ENCODE data around the gene BZW1.
A peak's percentile ranks its signal among the peaks of the same experiment; 100 is the strongest.

The BZW1 gene

DNA sequence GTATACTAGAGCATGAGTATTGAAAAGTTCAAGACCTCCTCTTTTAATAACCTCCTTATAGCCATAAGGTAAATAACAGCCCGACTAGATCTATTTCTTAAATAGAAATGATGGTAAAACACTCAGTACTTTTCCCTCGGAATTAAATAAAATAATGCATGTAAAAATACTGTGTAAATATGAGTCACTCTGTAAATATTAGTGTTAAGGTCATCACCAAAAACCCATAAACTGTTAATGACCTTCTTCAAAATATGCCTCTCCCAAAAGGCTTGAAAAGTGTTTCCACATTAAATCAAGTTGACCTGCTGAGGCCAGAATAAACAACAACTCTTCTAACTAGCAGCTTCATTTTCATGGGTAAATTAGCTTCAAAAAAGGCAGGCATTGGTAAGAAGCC, 25.3 kb upstream of the BZW1 start:
- H3K4me3 ChIP-seq (ENCODE audit: low read depth, low read length): no peak overlapping the region
- no peak for DNase-seq (ENCODE audit: low read depth)

DNA sequence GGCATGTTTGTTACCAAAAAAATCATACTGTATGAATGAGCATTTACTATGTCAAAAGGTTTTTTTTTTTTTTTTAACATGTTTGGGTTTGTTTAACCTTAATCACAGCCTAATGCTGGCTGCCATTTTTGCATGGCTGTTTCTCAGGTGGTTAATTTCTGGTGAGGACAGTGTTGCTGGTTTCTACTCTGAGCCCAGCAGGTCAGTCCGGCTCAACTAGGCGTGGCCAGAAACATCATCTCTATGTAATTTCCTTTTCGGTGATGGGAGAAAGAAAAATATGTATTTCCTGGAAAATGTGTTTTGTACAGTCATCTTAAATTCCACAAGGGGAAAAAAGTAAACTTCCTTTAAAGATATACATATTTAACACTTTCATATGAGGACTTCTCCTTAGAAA, 24.9 kb upstream of the BZW1 start:
- TF ChIP-seq MYC (IDR thresholded peaks at IDR 0.05; ENCODE audit: low read depth, low read length): no peak
- TF ChIP-seq POLR2A (IDR thresholded peaks at IDR 0.05; ENCODE audit: extremely low read depth, insufficient read length): no peak
- TF ChIP-seq, protein P1, sequence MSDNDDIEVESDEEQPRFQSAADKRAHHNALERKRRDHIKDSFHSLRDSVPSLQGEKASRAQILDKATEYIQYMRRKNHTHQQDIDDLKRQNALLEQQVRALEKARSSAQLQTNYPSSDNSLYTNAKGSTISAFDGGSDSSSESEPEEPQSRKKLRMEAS (IDR thresholded peaks at IDR 0.05; ENCODE audit: low read depth, low read length): no peak
- TF ChIP-seq, protein P2, sequence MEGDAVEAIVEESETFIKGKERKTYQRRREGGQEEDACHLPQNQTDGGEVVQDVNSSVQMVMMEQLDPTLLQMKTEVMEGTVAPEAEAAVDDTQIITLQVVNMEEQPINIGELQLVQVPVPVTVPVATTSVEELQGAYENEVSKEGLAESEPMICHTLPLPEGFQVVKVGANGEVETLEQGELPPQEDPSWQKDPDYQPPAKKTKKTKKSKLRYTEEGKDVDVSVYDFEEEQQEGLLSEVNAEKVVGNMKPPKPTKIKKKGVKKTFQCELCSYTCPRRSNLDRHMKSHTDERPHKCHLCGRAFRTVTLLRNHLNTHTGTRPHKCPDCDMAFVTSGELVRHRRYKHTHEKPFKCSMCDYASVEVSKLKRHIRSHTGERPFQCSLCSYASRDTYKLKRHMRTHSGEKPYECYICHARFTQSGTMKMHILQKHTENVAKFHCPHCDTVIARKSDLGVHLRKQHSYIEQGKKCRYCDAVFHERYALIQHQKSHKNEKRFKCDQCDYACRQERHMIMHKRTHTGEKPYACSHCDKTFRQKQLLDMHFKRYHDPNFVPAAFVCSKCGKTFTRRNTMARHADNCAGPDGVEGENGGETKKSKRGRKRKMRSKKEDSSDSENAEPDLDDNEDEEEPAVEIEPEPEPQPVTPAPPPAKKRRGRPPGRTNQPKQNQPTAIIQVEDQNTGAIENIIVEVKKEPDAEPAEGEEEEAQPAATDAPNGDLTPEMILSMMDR (IDR thresholded peaks at IDR 0.05; ENCODE audit: low read depth, low read length): no peak
- no peak overlapping the region for H3K4me3 ChIP-seq (ENCODE audit: low read depth, low read length)
- DNase-seq (ENCODE audit: low read depth): no peak

More for the DNA sequence above, 25.3 kb upstream of the BZW1 start:
- TF ChIP-seq MYC (IDR thresholded peaks at IDR 0.05; ENCODE audit: low read depth, low read length) (no peak), POLR2A (IDR thresholded peaks at IDR 0.05; ENCODE audit: extremely low read depth, insufficient read length) (no peak)
- TF ChIP-seq, protein P2 (IDR thresholded peaks at IDR 0.05; ENCODE audit: low read depth, low read length): no peak
- TF ChIP-seq, protein P1 (IDR thresholded peaks at IDR 0.05; ENCODE audit: low read depth, low read length): no peak

- no peak overlapping the region for H3K4me3 ChIP-seq (ENCODE audit: low read depth, low read length)
- no peak for TF ChIP-seq MYC (IDR thresholded peaks at IDR 0.05; ENCODE audit: low read depth, low read length)
- TF ChIP-seq POLR2A (IDR thresholded peaks at IDR 0.05; ENCODE audit: extremely low read depth, insufficient read length): no peak
- TF ChIP-seq, protein P2 (IDR thresholded peaks at IDR 0.05; ENCODE audit: low read depth, low read length): no peak
- TF ChIP-seq, protein P1 (IDR thresholded peaks at IDR 0.05; ENCODE audit: low read depth, low read length): no peak
- DNase-seq (ENCODE audit: low read depth): peak; percentile 65
Observed at GRCh38 chr2:200787351-200788120, 24.2 kb upstream of the BZW1 start.

DNA sequence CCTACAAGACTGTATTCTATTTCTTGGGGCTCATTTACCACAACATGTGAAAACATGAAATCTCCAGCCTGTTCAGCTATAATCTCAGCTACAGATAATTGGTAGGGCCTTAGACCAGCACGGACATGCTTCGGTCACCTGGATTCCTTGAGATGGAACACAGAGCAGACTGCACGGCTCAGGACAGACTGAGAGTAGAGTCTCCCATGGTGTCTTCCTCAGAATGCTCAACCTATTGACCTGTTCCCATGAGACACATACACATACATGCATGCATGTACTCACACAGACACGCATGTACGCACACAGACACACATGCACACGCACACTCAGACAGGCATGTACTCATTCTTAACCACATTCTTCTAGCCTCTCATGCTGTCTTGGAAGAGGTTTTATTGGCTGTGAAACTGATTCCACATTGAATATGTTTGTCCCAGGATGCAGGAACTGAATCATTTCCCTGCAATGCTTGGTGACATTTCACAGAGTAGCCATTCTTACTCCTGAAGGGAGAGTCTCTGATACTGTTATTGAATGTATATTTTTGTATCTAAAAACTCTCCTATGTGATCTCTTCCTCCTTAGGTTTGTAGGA, 23.5 kb upstream of the BZW1 start:
- H3K4me3 ChIP-seq (ENCODE audit: low read depth, low read length): no peak overlapping the region
- no peak for DNase-seq (ENCODE audit: low read depth)
- TF ChIP-seq POLR2A (IDR thresholded peaks at IDR 0.05; ENCODE audit: extremely low read depth, insufficient read length) (no peak), MYC (IDR thresholded peaks at IDR 0.05; ENCODE audit: low read depth, low read length) (no peak)
- TF ChIP-seq, protein P1 (IDR thresholded peaks at IDR 0.05; ENCODE audit: low read depth, low read length): no peak
- TF ChIP-seq, protein P2 (IDR thresholded peaks at IDR 0.05; ENCODE audit: low read depth, low read length): no peak

DNA sequence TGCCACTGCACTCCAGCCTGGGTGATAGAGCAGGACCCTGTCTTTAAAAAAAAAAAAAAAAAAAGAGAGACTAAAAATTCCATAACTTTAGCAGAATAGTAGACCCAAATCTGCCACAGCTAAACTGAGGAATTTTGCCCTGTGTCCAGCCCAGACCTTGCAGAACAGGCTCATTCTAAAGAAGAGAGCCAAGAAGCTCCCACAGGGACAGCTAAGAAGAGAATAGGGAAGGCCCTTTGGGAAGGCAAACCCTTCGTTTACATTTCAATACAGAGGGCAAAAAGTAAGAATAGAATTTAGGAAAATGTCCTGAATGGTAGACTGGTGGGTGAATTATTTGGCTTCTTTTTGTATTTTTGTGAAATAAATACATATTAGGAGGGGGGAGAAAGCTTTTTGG, 21.5 kb upstream of the BZW1 start:
- no peak for DNase-seq (ENCODE audit: low read depth)
- H3K4me3 ChIP-seq (ENCODE audit: low read depth, low read length): no peak overlapping the region
- TF ChIP-seq, protein P2 (IDR thresholded peaks at IDR 0.05; ENCODE audit: low read depth, low read length): no peak
- TF ChIP-seq POLR2A (IDR thresholded peaks at IDR 0.05; ENCODE audit: extremely low read depth, insufficient read length) (no peak), MYC (IDR thresholded peaks at IDR 0.05; ENCODE audit: low read depth, low read length) (no peak)
- TF ChIP-seq, protein P1 (IDR thresholded peaks at IDR 0.05; ENCODE audit: low read depth, low read length): no peak

Data from NB4 (cell line).